Stimulated activated CD8-positive, alpha-beta memory T cell treated with anti-CD3 and anti-CD28 coated beads, Interleukin-4, amount 100 ng/mL, for 4 hours (primary cell): Measurements from ENCODE around the gene ERI3.

Experiments
- DNase-seq, 2 donors: peaks; one replicate each; pipeline ENCODE4 v3.0.0-alpha.2; 2020; ENCODE audit warnings: low read depth in 2 of 2, low spot score in 1 of 2

Gene ERI3

DNA sequence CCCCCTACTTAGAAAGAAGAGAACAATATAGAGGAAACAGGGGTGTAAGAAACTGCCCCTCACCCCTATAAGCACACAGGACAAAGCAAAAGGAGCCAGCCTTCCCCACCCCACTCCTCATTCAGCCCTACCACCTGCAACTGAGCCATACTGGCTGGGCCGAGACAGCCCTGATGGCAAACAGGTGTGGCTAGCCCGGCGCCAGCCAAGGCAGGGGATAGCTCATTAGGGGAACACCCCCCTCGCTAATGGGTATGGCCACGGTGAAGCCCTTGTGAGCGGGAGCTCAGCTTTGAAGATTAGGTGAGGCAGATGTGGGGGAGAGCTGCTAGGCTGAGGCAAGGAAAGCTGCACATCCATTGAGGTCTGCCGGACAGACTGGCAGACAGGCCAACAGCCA is 65.5 kb downstream of the ERI3 start:
- DNase-seq = no peak

DNA sequence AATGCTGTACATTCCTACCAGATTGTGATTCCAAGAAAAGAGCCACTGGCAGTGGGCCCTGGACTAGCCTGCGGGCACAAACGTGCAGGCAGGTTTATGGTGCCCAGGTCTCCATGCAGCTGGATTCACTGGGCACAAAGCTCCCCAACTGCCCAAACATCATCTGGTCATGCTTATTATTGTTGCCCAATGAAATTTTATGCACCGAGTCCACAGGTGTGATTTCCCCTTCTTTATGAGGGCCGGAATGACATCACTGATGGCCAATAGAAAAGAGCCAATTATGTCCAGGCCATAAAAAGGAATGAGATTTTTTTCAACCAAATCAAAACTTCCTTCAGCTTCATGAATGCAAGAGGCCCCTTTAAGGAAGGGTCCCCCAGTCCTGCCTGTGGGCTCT is 66.2 kb downstream of the ERI3 start:
- no peak for DNase-seq

GRCh38 chr1:44284184-44284583 is 70.9 kb downstream of the ERI3 start:
- no peak for DNase-seq

DNA sequence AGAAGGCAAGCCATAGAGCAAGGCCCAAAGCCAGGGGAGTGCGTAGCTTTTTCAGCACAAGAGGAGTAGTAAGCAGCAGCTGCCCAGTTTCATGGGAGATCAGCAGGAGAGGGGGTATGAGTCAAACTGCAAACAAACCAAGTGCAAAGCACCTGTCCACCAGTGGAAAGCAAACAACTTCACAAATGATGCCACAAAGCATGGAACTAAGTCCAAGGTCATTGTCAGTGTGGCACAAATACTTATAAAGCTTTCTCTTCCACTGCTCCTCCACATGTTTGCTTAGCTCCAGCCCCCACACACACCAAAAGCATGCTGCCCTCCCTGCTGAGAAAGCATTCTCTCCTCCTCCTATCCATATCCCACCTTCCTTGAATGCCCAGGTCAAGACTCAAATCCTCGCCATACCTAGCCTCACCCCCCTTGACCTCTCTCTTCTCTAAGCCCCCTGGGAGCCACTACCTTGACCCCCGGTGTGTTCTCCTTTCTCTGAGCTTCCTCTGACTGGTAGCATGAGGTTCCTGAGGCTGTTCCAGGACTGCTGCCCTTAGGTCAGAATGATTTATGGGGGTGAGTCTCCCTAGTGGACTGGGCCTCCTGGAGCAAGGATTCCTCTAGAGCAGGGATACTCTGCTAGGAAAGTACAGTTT is 71.4 kb downstream of the ERI3 start:
- DNase-seq = no peak

DNA sequence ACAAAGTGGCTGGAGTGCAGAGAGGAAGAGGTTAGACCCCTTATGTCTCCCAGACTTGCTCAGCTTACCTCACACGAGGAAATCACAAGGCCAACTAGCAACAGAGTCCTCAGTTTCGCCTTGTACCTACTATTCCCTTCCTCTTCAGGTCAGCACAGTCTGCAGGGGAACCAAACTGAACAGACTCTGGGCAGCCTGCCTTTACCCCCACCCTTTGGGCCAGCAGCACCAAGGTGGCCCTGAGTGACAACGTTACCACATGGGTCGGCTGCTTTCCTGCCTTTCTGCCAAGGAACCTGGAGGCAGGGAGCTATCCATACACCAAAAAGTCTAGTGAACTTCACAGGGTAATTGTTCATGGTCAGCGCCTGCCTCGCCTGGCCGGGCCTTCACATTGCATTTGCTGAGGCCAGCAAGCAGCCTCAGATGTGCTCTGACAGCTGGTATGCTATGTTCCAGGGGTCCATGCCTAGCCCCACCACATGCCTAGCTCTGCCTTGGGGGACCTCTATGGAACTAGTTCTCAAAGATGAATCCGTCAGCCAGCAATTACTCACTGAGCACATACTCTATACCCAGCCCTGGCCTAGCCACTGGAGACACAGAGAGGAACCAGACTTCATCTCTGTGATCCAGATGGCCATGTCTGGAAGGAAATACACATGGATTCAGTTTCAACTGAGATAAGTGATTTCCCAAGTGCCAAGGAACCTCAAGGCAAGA is 72.2 kb downstream of the ERI3 start:
- no peak for DNase-seq

DNA sequence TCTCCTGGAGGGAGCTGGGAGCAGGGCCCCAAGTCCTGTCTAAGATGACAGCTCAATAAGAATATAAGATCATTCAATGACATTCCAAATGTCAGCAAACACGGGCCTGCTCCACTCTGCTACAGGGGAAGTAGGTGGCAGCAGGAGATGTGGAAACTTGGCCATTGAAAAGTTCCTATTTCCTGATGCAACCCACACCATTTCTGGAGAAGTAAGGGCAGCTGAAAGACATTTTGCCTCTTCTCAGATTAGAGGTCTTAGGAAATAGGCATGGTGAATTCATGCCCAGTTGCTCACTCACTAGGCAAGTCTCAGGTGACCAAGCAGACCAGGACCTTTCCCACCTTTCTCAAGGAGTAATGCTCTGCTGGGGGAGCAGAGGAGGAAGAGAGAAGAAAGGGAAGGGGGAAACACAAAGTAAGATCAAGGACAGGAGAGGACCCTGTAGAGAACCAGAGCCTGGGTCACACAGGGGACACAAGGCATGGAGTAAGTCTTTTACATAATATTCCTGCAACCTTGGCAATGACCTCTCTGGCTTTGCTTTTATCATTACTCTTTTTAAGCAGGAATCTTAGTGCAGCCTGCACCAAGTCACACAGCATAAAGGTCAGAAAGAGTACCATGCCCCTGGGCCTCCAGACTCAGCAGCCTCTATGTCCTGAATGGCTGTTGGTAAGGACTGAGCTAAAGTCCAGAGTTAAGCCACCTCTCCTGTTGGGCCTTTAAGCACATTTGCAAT is 72.9 kb downstream of the ERI3 start:
- DNase-seq = no peak

- DNase-seq = no peak
Measured at GRCh38 chr1:44276901-44277300, 78.2 kb downstream of the ERI3 start.

DNA sequence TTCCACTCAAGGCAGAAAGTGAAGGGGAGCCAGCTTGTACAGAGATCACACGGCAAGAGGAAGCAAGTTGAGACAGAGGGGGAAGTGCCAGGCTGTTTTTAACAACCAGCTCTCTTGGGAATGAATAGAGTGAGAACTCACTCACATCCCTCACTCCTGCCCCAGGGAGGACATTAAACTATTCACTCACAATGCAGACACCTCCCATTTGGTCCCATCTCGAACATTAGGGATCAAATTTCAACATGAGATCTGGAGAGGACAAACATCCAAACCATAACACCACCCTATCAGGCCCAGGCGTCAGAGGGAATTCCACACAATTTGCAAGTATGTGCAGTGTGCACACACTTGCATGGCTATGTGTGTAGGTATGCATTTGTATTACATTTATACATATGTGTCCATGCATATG is 79.1 kb downstream of the ERI3 start:
- DNase-seq = no peak

DNA sequence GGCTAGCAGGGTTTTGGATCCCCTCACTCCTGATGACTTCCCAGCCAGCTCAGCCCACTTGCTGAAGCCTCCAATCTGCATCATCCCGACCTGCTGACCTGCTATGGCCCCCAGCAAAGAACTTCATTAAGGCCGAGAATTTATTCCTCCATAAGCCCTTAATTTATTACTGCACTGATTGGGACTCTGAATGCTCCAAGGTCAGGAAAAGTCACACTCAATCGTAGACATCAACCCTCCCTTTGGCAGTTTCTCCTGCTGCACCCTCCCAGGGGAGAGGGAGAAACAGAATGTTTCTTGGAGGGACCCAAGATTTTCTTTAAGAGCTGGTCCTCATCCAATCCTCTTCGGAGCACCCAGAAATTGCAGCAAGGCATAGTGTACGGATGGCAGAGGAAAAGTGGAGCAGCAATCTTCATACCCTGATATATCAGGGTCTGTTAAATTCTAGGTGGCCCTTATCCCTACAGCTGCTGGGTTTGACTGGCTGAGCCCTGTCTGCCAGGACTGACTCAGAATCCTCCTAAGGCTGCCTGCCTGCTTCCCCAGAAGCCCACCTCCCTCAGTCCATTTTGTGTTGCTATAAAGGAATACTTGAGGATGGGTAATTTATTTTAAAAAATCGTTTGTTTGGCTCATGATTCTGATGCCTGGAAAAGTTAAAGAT is 79.6 kb downstream of the ERI3 start:
- DNase-seq = no peak

GRCh38 chr1:44273560-44274350 is 81.3 kb downstream of the ERI3 start:
- no peak for DNase-seq

DNA sequence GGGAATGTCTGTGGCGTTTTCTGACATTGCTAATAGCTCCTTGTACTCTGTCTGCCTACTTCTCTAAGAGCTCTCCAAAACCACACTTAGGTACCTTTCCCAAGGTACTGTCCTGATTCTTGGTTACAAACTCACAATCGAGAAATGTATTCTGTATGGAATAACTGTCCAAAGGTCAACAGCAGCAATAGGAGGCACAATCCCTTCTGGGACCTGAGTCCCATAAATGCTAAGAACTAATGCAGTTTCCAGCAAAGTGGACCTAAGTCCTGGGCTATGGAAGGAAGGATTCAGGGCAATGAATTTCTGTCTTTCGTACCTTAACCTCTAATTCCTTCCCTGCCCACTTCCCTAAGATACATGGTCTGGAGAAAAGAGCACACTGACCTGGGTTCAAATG is 82.1 kb downstream of the ERI3 start:
- no peak for DNase-seq

GRCh38 chr1:44271646-44272045 is 83.4 kb downstream of the ERI3 start:
- DNase-seq = no peak

DNA sequence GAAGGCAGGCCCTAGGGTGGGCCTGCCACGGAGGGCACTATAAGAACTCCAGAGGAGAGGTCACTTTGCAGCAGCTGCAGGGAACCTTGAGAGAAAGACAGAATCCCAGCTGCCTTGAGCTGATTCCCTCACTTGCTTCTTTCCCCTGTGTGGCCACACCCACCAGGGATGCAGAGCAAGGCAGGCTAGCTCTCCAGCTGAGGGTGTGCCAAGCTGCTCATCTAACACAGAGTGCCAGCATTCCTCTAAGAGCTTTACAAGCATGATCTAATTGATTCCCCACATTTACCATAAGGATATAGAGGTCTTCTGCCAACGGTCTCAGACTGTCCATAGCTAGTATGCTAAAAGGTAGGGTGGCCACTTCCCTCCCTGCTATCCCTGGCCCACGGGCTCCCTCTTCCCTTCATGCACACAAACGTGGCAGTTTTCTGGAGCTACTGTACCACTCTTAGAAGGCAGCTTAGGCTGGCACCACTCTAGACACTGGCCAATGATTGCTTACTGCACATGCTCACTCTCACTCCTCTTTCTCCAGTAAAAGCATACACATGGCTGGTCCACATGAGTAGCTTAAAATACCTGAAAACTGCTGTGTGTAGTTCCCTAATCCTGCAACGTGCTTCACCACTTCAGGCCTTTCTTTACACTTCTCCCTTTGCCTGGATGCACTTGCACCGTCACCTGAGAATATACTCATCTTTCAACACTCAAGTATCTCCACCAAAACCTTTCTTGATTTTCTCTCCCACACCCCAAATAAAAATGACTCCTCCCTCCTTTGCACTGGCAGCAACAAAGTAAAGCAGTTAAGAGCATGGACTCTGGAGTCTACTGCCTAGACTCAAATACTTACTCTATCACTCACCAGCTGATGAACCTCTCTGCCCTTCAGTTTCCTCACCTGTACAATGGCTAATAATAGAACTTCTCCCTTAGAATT is 84.1 kb downstream of the ERI3 start:
- no peak for DNase-seq

GRCh38 chr1:44268054-44268453 is 87.0 kb downstream of the ERI3 start:
- no peak for DNase-seq

DNA sequence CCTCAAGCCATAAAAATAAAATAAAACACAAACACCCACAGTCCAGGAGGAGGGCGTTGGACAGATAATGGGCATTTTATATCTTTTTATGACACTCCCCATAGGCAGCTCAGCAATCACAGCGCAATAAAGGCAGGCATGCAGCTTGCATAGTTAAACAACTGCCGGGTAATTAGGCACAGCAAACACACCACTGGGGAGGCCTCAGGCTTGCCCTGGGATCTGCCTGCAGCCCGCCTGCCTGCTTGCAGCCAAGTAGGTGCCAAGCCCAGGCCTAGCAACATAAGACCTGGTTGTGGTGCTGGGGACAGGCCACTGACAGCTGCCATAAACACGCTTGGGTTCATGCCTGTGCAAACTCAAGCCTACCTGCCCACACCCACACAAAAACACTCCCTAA is 87.6 kb downstream of the ERI3 start:
- no peak for DNase-seq

DNA sequence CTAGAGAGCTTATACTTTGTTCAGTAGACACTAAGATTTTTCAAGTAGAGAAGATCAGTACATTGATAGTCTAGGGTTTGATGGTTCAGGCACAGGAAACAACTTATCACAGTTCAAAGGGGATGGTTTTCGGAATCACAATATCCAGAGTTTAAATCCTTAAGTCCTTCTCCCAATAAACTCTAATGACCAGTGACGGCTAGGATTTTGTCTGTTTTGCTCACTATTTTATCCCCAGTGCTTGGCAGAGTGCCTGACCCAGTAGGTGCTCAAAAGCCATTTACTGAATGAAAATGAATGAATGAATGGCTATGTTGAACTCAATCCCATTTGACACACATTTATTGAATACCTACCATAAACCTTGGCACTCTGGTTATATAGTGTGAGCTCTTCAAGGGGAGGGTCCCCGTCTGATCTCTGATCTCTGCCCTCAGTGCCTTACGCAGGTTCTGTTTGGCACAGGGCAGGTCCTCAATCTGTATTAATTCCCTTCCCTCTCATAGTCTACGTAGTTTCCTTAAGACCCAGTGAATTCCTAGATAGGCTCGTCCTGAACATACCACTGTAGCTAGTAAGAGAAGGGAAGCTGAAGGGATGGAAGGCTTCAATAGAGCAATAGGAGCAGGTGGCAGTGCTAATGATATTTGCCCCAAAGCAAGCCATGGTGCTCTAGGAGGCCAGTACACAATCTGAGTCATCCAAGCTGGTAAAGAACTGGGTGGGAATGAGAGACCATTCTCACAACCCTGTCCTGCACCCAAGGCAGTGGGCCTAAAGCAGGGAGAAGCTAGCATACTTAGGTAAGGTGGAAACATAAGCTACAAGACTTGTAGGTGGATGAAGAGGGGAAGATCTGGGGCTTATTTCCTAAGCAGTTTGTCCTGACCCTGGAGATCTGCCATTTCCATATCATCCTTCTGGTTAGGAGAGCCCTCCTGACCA is 88.4 kb downstream of the ERI3 start:
- no peak for DNase-seq

DNA sequence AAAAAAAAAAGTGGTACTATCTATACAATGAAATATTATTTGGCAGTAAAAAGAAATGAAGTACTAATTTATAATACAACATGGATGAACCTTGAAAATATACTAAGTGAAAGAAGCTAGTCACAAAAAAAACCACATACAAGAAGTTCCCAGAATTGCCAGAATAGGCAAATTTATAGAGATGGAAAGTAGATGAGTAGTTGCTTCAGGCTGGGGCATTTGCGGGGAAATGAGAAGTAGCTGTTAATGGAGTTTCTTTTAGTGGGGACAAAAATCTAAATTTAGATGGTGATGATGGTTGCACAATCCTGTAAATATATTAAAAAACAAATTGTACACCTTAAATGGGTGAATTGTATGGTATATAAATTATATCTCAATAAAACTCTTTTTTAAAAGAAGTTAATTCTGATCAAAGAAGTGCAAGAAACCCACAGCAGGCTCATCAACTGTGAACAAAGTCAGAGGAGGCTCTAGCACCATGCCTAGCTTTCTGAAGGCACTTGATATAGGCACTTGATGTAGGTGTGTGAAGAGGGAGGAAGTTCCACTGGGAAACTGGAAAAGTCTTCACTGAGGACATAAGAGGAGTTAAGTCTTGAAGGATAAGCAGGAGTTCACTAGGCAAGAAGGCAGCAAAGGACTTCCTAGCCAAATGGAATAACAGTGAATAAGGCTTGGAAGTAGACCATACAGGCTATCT is 89.2 kb downstream of the ERI3 start:
- no peak for DNase-seq

DNA sequence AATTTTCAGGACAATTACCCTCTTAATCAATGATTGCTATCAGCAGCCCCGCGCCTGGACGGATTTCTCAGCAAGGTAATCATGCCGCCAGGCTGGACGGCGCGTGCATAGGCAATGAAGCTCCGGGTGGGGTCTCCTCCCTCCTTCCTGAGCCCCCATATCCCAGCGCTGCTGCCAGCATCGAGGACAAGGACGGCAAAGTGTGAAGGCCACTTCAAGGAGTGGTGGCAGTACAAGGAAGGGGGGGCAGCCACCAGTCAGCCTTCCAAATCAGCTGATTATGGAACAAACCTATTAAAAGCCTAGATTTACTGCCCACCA is 90.6 kb downstream of the ERI3 start:
- no peak for DNase-seq
